HG03558 (cell line): Measurements from ENCODE around the gene KIFC1.

Source experiments
- ATAC-seq: cut with Tn5 transposase; IDR thresholded peaks from one replicate; pipeline ENCODE4 v1.9.1; 2021; ENCODE audit warnings: moderate number of reproducible peaks; ENCODE audit not compliant: unreplicated experiment; ENCODE audit errors: extremely low read depth

Gene KIFC1

GRCh38 chr6:33438978-33439594 lies 47.5 kb downstream of the KIFC1 start:
- ATAC-seq: no peak

- ATAC-seq: no peak
Measured at GRCh38 chr6:33439956-33440648, 48.5 kb downstream of the KIFC1 start.

- ATAC-seq: no peak
Measured at GRCh38 chr6:33440649-33441309, 49.2 kb downstream of the KIFC1 start.

- no peak for ATAC-seq
Measured at GRCh38 chr6:33441457-33441856, 49.8 kb downstream of the KIFC1 start.

- ATAC-seq: no peak
Measured at GRCh38 chr6:33442283-33442682, 50.7 kb downstream of the KIFC1 start.

GRCh38 chr6:33443025-33443424 lies 51.4 kb downstream of the KIFC1 start:
- ATAC-seq: no peak

GRCh38 chr6:33443619-33444504 lies 52.2 kb downstream of the KIFC1 start:
- ATAC-seq: no peak

- ATAC-seq: no peak
Measured at GRCh38 chr6:33445119-33445603, 53.5 kb downstream of the KIFC1 start.

GRCh38 chr6:33446356-33446755 lies 54.7 kb downstream of the KIFC1 start:
- ATAC-seq: no peak

- no peak for ATAC-seq
Measured at GRCh38 chr6:33450434-33450833, 58.8 kb downstream of the KIFC1 start.

GRCh38 chr6:33451606-33452005 lies 60.0 kb downstream of the KIFC1 start:
- no peak for ATAC-seq

- no peak for ATAC-seq
Measured at GRCh38 chr6:33452496-33452895, 60.9 kb downstream of the KIFC1 start.

- ATAC-seq: no peak
Measured at GRCh38 chr6:33453393-33454008, 61.9 kb downstream of the KIFC1 start.

GRCh38 chr6:33454009-33454946 lies 62.7 kb downstream of the KIFC1 start, which contains the start of gene ZBTB9:
Gene ZBTB9, plus strand, starts transcription at chr6:33454576. Its CDS starts 525 bp downstream, at chr6:33455101.
- ATAC-seq: peak; percentile 98

- ATAC-seq: no peak
Measured at GRCh38 chr6:33455051-33455450, 63.4 kb downstream of the KIFC1 start.

- ATAC-seq: no peak
Measured at GRCh38 chr6:33456156-33456555, 64.5 kb downstream of the KIFC1 start.

GRCh38 chr6:33458676-33459075 lies 67.1 kb downstream of the KIFC1 start:
- ATAC-seq: no peak

- no peak for ATAC-seq
Measured at GRCh38 chr6:33459226-33459625, 67.6 kb downstream of the KIFC1 start.
